SK-N-MC (cell line): Measurements from ENCODE around the gene ITPR3.
A peak's percentile ranks its signal among the peaks of the same experiment; 100 is the strongest.

Experiments used
- DNase-seq: peaks from one replicate; pipeline ENCODE4 v3.0.0-alpha.2; 2011; ENCODE audit warnings: low read depth, low spot score
- H3K27ac ChIP-seq: fragments of 200-600 bp; sonication (generic); 2 replicates; pipeline ENCODE4 v1.5.1; 2016; ENCODE audit warnings: mixed run types
- H3K36me3 ChIP-seq: fragments of 200-600 bp; sonication (generic); 2 replicates; pipeline ENCODE4 v1.6.1; 2017; ENCODE audit warnings: antibody characterized with exemption, low read length, mixed read lengths; ENCODE audit not compliant: insufficient read depth
- H3K4me3 ChIP-seq: fragments of 200-600 bp; sonication (generic); 2 replicates; pipeline ENCODE4 v1.5.1; 2016
- H3K9ac ChIP-seq: fragments of 200-600 bp; sonication (generic); 2 replicates; pipeline ENCODE4 v1.8.0; 2017; ENCODE audit warnings: mixed run types, mixed read lengths; ENCODE audit not compliant: insufficient read length
- H3K9me3 ChIP-seq: fragments of 200-600 bp; sonication (generic); 2 replicates; pipeline ENCODE4 v1.6.1; 2017; ENCODE audit warnings: low read depth, mild to moderate bottlenecking, antibody characterized with exemption, low read length, moderate library complexity, mixed read lengths
- EZH2 ChIP-seq: fragments of 200-600 bp; sonication (generic); IDR thresholded peaks from one replicate; pipeline ENCODE4 v1.6.1; 2017; ENCODE audit warnings: antibody characterized with exemption
- FOXP2 ChIP-seq: optimal IDR thresholded peaks from 2 replicates; pipeline ENCODE3; 2011; ENCODE audit warnings: mild to moderate bottlenecking, moderate library complexity; ENCODE audit not compliant: insufficient read depth; ENCODE audit errors: extremely low read length, control extremely low read depth
- POLR2AphosphoS5 ChIP-seq: IDR thresholded peaks from 2 replicates; pipeline ENCODE4 v1.6.1; 2012; ENCODE audit warnings: mild to moderate bottlenecking, low read depth, low read length, borderline replicate concordance

The ITPR3 gene

GRCh38 chr6:33616113-33616512 lies 5.0 kb upstream of the ITPR3 start:
- no peak for TF ChIP-seq EZH2
- no peak for TF ChIP-seq FOXP2
- TF ChIP-seq POLR2AphosphoS5: no peak
- DNase-seq: no peak
- Histone ChIP-seq H3K9ac (no peak overlapping the region), H3K4me3 (no peak overlapping the region), H3K9me3 (no peaks in the 10 kb centered on the region), H3K36me3 (no peaks in the 10 kb centered on the region), H3K27ac (no peak overlapping the region)

- no peaks in the 10 kb centered on the region for H3K9me3 ChIP-seq
- H3K36me3 ChIP-seq: no peaks in the 10 kb centered on the region
- TF ChIP-seq FOXP2 (no peak), EZH2 (no peak), POLR2AphosphoS5 (no peak)
- DNase-seq: no peak
- H3K9ac ChIP-seq: no peak overlapping the region
- H3K4me3 ChIP-seq: no peak overlapping the region
- H3K27ac ChIP-seq: no peak overlapping the region
Observed at GRCh38 chr6:33616913-33617312, 4.2 kb upstream of the ITPR3 start.

- TF ChIP-seq EZH2 (no peak), FOXP2 (no peak), POLR2AphosphoS5 (no peak)
- H3K27ac ChIP-seq: no peak overlapping the region
- no peaks in the 10 kb centered on the region for H3K36me3 ChIP-seq
- peak overlapping the region; percentile 90 for H3K4me3 ChIP-seq
- peak overlapping the region; percentile 72 for H3K9ac ChIP-seq
- no peak for DNase-seq
- H3K9me3 ChIP-seq: no peaks in the 10 kb centered on the region
Observed at GRCh38 chr6:33619166-33619840, 1.8 kb upstream of the ITPR3 start.

- peak; percentile 47 for DNase-seq
- TF ChIP-seq EZH2: no peak
- peak; percentile 44; the same call in 1 of the 2 replicates for TF ChIP-seq POLR2AphosphoS5
- TF ChIP-seq FOXP2: peak; percentile 56
- H3K9me3 ChIP-seq: no peaks in the 10 kb centered on the region
- H3K36me3 ChIP-seq: no peaks in the 10 kb centered on the region
- peak overlapping the region; percentile 90 for H3K4me3 ChIP-seq
- H3K27ac ChIP-seq: peak overlapping the region; percentile 81
- H3K9ac ChIP-seq: peak overlapping the region; percentile 72
Observed at GRCh38 chr6:33620158-33620855, 815 bp upstream of the ITPR3 start.

GRCh38 chr6:33621711-33622388 lies 728 bp downstream of the ITPR3 start:
- no peaks in the 10 kb centered on the region for H3K9me3 ChIP-seq
- TF ChIP-seq FOXP2 (no peak), EZH2 (no peak), POLR2AphosphoS5 (no peak)
- DNase-seq: no peak
- no peak overlapping the region for H3K27ac ChIP-seq
- no peaks in the 10 kb centered on the region for H3K36me3 ChIP-seq
- H3K4me3 ChIP-seq: peak overlapping the region; percentile 90
- peak overlapping the region; percentile 77 for H3K9ac ChIP-seq

- Histone ChIP-seq H3K9ac (peak overlapping the region; percentile 77), H3K4me3 (peak overlapping the region; percentile 90), H3K27ac (no peak overlapping the region), H3K36me3 (no peaks in the 10 kb centered on the region), H3K9me3 (no peaks in the 10 kb centered on the region)
- DNase-seq: no peak
- TF ChIP-seq FOXP2 (no peak), EZH2 (no peak), POLR2AphosphoS5 (no peak)
Observed at GRCh38 chr6:33622456-33623431, 1.6 kb downstream of the ITPR3 start.

- DNase-seq: peak; percentile 5
- no peak overlapping the region for H3K9ac ChIP-seq
- TF ChIP-seq POLR2AphosphoS5 (no peak), EZH2 (no peak), FOXP2 (no peak)
- peak overlapping the region; percentile 48 for H3K27ac ChIP-seq
- H3K9me3 ChIP-seq: no peaks in the 10 kb centered on the region
- peak overlapping the region; percentile 40 for H3K4me3 ChIP-seq
- H3K36me3 ChIP-seq: no peaks in the 10 kb centered on the region
Observed at GRCh38 chr6:33623895-33624381, 2.8 kb downstream of the ITPR3 start.
